Astrocyte of the spinal cord (primary cell): Measurements from ENCODE around the gene UBL3.

ENCODE experiments used
- DNase-seq: peaks from one replicate; pipeline ENCODE4 v3.0.0; 2011; ENCODE audit warnings: low read depth, low spot score
- H3K4me3 ChIP-seq: 2 replicates; pipeline ENCODE4 v1.5.1; 2011; ENCODE audit warnings: low read depth, mild to moderate bottlenecking, low read length, moderate library complexity
- CTCF ChIP-seq: IDR thresholded peaks from 2 replicates; pipeline ENCODE4 v1.5.1; 2012; ENCODE audit warnings: low read depth, mild to moderate bottlenecking, low read length, inconsistent platforms
- in situ Hi-C: cut with HindIII; loops from 2 replicates; pipeline ENCODE4 v1.10.0; 2017; ENCODE audit warnings: low sequenced_read_pairs

The UBL3 gene

GRCh38 chr13:29721766-29722165 lies 128.7 kb downstream of the UBL3 start:
- no peak for DNase-seq
- in situ Hi-C loops = no loop called here
- no peak overlapping the region for H3K4me3 ChIP-seq
- TF ChIP-seq CTCF = no peak

- TF ChIP-seq CTCF = no peak
- in situ Hi-C loops = no loop called here
- DNase-seq = no peak
- H3K4me3 ChIP-seq = no peak overlapping the region
Observed at GRCh38 chr13:29718694-29719093, 131.7 kb downstream of the UBL3 start.

GRCh38 chr13:29716493-29716892 lies 133.9 kb downstream of the UBL3 start:
- in situ Hi-C loops = no loop called here
- no peak for TF ChIP-seq CTCF

More at GRCh38 chr13:29716493-29716892, 133.9 kb downstream of the UBL3 start:
- H3K4me3 ChIP-seq = no peak overlapping the region
- DNase-seq = no peak
